K562 (cell line): Measurements from ENCODE around the gene GPR176. TPM values are rescaled to one million over a fixed set of nuclear protein-coding genes. Genes with fewer than 3 reads are reported as not detected.

Experiments used
- ATAC-seq: fragments of 200-7000 bp; cut with Tn5 transposase; 3 replicates; pipeline ENCODE4 v1.9.1; 2020; ENCODE audit warnings: moderate library complexity
- BruUV-seq: library from RNA; stranded (reverse); fragments of 400-500 nt; replicated peaks from 2 replicates; lab custom pipeline; 2021; lab: Mats Ljungman, UMichigan
- CTCF ChIA-PET: fragments of 300-600 bp; formaldehyde crosslinking; extraction: SDS; loops from one replicate; lab custom pipeline; 2021; ENCODE audit warnings: low intra/inter-chr PET ratio; lab: Yijun Ruan, JAX
- POLR2A ChIA-PET: fragments of 300-600, 350-650 bp; sonication (Branson Sonifier 250); formaldehyde crosslinking; extraction: SDS; loops from one replicate; lab custom pipeline; 2021; ENCODE audit warnings: antibody characterized with exemption, inconsistent platforms; lab: Yijun Ruan, JAX
- DNase-seq, 4 experiments: peaks; one replicate each; pipeline versions ENCODE4 v3.0.0 to v3.0.0-alpha.2; 2011 to 2018; ENCODE audit warnings: low spot score in 3 of 4, mixed read lengths in 3 of 4; ENCODE audit errors: extremely low read depth in 1 of 4
- FAIRE-seq: peaks from 2 replicates; lab custom pipeline; 2011; peaks lifted over from hg19 to GRCh38; lab: Jason Lieb, UNC
- H2AFZ ChIP-seq: 2 replicates; pipeline ENCODE4 v1.6.0; 2011; ENCODE audit warnings: low read depth, low read length, control low read depth, inconsistent platforms
- H3K27ac ChIP-seq: fragments of 200-600 bp; 3 replicates; pipeline ENCODE4 v1.8.0; 2011; ENCODE audit warnings: low read depth, mild to moderate bottlenecking, control low read depth, inconsistent platforms, low read length, moderate library complexity, mixed read lengths; ENCODE audit errors: extremely low read depth
- H3K27me3 ChIP-seq, 2 experiments: fragments of 300-600 bp in 1 of 2; 2 replicates in 1 of 2; 3 replicates in 1 of 2; pipeline versions ENCODE4 v1.6.0 to v1.8.0; 2011; ENCODE audit warnings: inconsistent platforms in 2 of 2, low read length in 2 of 2, mild to moderate bottlenecking in 1 of 2, mixed read lengths in 1 of 2, moderate library complexity in 1 of 2; ENCODE audit not compliant: control insufficient read depth in 2 of 2, insufficient read depth in 2 of 2
- H3K36me3 ChIP-seq: fragments of 300-600 bp; 3 replicates; pipeline ENCODE4 v1.8.0; 2011; ENCODE audit warnings: mild to moderate bottlenecking, low read length, inconsistent platforms; ENCODE audit not compliant: control insufficient read depth, insufficient read depth
- H3K4me1 ChIP-seq, 2 experiments: fragments of 200-600 bp in 1 of 2; replicated peaks in 1 of 2; 2 replicates in 1 of 2; 3 replicates in 1 of 2; pipeline versions ENCODE4 v1.5.1 to v1.8.0; 2011; ENCODE audit warnings: inconsistent platforms in 2 of 2, low read length in 2 of 2, mild to moderate bottlenecking in 1 of 2, mixed read lengths in 1 of 2, moderate library complexity in 1 of 2; ENCODE audit not compliant: control insufficient read depth in 2 of 2, insufficient read depth in 2 of 2
- H3K4me2 ChIP-seq: 2 replicates; pipeline ENCODE4 v1.6.1; 2011; ENCODE audit warnings: low read length, control low read depth, inconsistent platforms, mixed read lengths; ENCODE audit not compliant: insufficient read depth
- H3K4me3 ChIP-seq: fragments of 200-600 bp; sonication (generic), shearing (Covaris generic); 2 replicates; pipeline ENCODE4 v1.5.1; 2016; ENCODE audit warnings: control low read depth, inconsistent platforms
- H3K79me2 ChIP-seq: fragments of 200-600 bp; 3 replicates; pipeline ENCODE4 v1.8.0; 2011; ENCODE audit warnings: low read length, inconsistent platforms; ENCODE audit not compliant: control insufficient read depth, insufficient read depth
- H3K9ac ChIP-seq, 2 experiments: 2 replicates each; pipeline versions ENCODE4 v1.6.0 to v1.6.1; 2011; ENCODE audit warnings: low read depth in 2 of 2, low read length in 2 of 2, control low read depth in 1 of 2, inconsistent platforms in 1 of 2, mild to moderate bottlenecking in 1 of 2, mixed read lengths in 1 of 2; ENCODE audit not compliant: insufficient read depth in 1 of 2
- H3K9me1 ChIP-seq: one replicate; pipeline ENCODE4 v1.6.0; 2011; ENCODE audit warnings: inconsistent platforms, mild to moderate bottlenecking, low read length, moderate library complexity; ENCODE audit not compliant: control insufficient read depth, insufficient read depth
- H3K9me3 ChIP-seq: replicated peaks from 2 replicates; pipeline ENCODE4 v1.5.1; 2011; ENCODE audit warnings: low read depth, low read length, inconsistent platforms; ENCODE audit not compliant: control insufficient read depth, insufficient read depth
- H4K20me1 ChIP-seq: replicated peaks from 2 replicates; pipeline ENCODE4 v1.6.1; 2011; ENCODE audit warnings: low read length, inconsistent platforms, mixed read lengths; ENCODE audit not compliant: control insufficient read depth, insufficient read depth
- CTCFL ChIP-seq: IDR thresholded peaks from 2 replicates; pipeline ENCODE4 v1.6.1; 2011; ENCODE audit warnings: borderline replicate concordance, low read depth, mild to moderate bottlenecking, moderate library complexity, low read length; ENCODE audit not compliant: insufficient read depth, poor library complexity, severe bottlenecking
- DEAF1 ChIP-seq: fragments of 450-650 bp; formaldehyde crosslinking; IDR thresholded peaks from 2 replicates; pipeline ENCODE4 v1.4.0; 2020; ENCODE audit warnings: mild to moderate bottlenecking, moderate library complexity
- RAD21 ChIP-seq, 2 experiments: fragments of 250-450 bp in 1 of 2; fragments of 450-650 bp in 1 of 2; sonication (Bioruptor Pico) in 1 of 2; formaldehyde crosslinking in 1 of 2; IDR thresholded peaks in 1 of 2; conservative IDR thresholded peaks in 1 of 2; 2 replicates each; pipeline versions ENCODE4 v1.4.0 to v1.8.0; 2020 to 2022; ENCODE audit warnings: mild to moderate bottlenecking in 2 of 2, moderate library complexity in 1 of 2
- RAD51 ChIP-seq: fragments of 450-650 bp; IDR thresholded peaks from 2 replicates; pipeline ENCODE4 v1.7.1; 2016; ENCODE audit warnings: low read depth, mild to moderate bottlenecking, borderline replicate concordance
- WGBS: fragments of 100-300 bp; shearing (Covaris generic); methylation state at CpG from one replicate; pipeline ENCODE4 v1.1.6; 2016; ENCODE audit warnings: low coverage, mixed read lengths; ENCODE audit not compliant: insufficient coverage; ENCODE audit errors: missing lambda C conversion rate; 5-methylcytosine and 5-hydroxymethylcytosine counted together
- in situ Hi-C: fragments of 300-500 bp; cut with MboI; formaldehyde crosslinking; loops from 4 replicates; pipeline ENCODE4 v1.15.0; 2018; ENCODE audit warnings: inconsistent platforms, mixed read lengths
- intact Hi-C: fragments of 100-400 bp; cut with micrococcal nuclease; formaldehyde crosslinking; loops from 2 replicates; pipeline ENCODE4 v1.14.2; 2022
- polyA plus RNA-seq, 8 experiments: library from polyadenylated mRNA; depleted of rRNA in 4 of 8; stranded (reverse) in 5 of 8; unstranded in 3 of 8; fragments of >200 nt; fragmentation: Nextera tagmentation in 2 of 8; fragmentation: Illumina TruSeq in 1 of 8; extraction: Ambion mirVana in 2 of 8; extraction: Trizol in 1 of 8; gene quantifications; 2 replicates each; pipeline versions ENCODE4 v1.2.1 to v1.2.3, GENCODE V29; 2011 to 2014; ENCODE audit warnings: inconsistent platforms in 1 of 8, missing spikeins in 1 of 8
- total RNA-seq, 7 experiments: library from RNA; depleted of rRNA in 6 of 7; stranded (reverse); fragments of >200 nt in 6 of 7; fragmentation: Illumina TruSeq in 2 of 7; extraction: Trizol in 2 of 7; gene quantifications; 2 replicates each; pipeline versions ENCODE4 v1.2.1 to v1.2.3, GENCODE V29; 2011 to 2021; ENCODE audit warnings: low replicate concordance in 1 of 7
- TF ChIP-seq, protein P1 (sequence below), 2 experiments: fragments of 450-650 bp; formaldehyde crosslinking in 1 of 2; IDR thresholded peaks; 2 replicates each; pipeline versions ENCODE4 v1.4.0 to v1.6.1; 2014 to 2020; ENCODE audit warnings: mild to moderate bottlenecking in 2 of 2, borderline replicate concordance in 1 of 2, low read depth in 1 of 2

GPR176 gene
- total and polyA plus RNA-seq, 9 of the 15 experiments (the other 6 are each of a cell fraction or from before 2014, with no cell fraction given): 0.03 to 1.2 (median 0.76) TPM

GRCh38 chr15:39874890-39875549 is 45.0 kb downstream of the GPR176 start:
- Histone ChIP-seq H3K9ac (no peak overlapping the region), H3K79me2 (no peaks in the 10 kb centered on the region), H3K36me3 (no peaks in the 10 kb centered on the region), H3K27ac (no peak overlapping the region), H3K4me1 (peaks cover 3 to 7% of the 10 kb centered on the region in 2 experiments; a peak in 1 of 5 replicates), H3K27me3 (no peaks in the 10 kb centered on the region), H4K20me1 (no peaks in the 10 kb centered on the region), H3K4me3 (no peak overlapping the region), H3K4me2 (no peak overlapping the region), H3K9me3 (no peaks in the 10 kb centered on the region), H2AFZ (no peak overlapping the region), H3K9me1 (no peaks in the 10 kb centered on the region)
- DNase-seq: peak in 1 of 4 experiments; percentile 31
- POLR2A ChIA-PET: interaction anchor here (0.7 to 1.6 kb wide), 3 partner anchors 13 to 72 kb away, joined by 3 to 5 read pairs (median 3); no protein-coding TSS in a partner anchor
- in situ Hi-C loops: no loop called here
- CTCF ChIA-PET: interaction anchor here (0.6 to 1.4 kb wide), 6 partner anchors 74 to 188 kb away, joined by 3 to 7 read pairs (median 4); no protein-coding TSS in a partner anchor
- BruUV-seq: no TSS peak
- peak; percentile 67 for ATAC-seq
- WGBS: 37% methylated on average over 6 of the region's 9 CpGs
- peak; percentile 82 for FAIRE-seq
- intact Hi-C loops: loop anchor here (1.0 kb wide), 2 partner anchors 73 to 89 kb away; no protein-coding TSS in a partner anchor
- TF ChIP-seq RAD21 (CRISPR knock-in tag; conservative IDR thresholded peaks at IDR 0.05 in 1 of 2, IDR thresholded peaks at IDR 0.05 in 1 of 2) (peak; percentile 65 to 75), CTCFL (peak; percentile 17), DEAF1 (CRISPR knock-in tag) (peak; percentile 43; the same call in 1 of the 2 replicates), RAD51 (no peak)
- TF ChIP-seq, protein P1, sequence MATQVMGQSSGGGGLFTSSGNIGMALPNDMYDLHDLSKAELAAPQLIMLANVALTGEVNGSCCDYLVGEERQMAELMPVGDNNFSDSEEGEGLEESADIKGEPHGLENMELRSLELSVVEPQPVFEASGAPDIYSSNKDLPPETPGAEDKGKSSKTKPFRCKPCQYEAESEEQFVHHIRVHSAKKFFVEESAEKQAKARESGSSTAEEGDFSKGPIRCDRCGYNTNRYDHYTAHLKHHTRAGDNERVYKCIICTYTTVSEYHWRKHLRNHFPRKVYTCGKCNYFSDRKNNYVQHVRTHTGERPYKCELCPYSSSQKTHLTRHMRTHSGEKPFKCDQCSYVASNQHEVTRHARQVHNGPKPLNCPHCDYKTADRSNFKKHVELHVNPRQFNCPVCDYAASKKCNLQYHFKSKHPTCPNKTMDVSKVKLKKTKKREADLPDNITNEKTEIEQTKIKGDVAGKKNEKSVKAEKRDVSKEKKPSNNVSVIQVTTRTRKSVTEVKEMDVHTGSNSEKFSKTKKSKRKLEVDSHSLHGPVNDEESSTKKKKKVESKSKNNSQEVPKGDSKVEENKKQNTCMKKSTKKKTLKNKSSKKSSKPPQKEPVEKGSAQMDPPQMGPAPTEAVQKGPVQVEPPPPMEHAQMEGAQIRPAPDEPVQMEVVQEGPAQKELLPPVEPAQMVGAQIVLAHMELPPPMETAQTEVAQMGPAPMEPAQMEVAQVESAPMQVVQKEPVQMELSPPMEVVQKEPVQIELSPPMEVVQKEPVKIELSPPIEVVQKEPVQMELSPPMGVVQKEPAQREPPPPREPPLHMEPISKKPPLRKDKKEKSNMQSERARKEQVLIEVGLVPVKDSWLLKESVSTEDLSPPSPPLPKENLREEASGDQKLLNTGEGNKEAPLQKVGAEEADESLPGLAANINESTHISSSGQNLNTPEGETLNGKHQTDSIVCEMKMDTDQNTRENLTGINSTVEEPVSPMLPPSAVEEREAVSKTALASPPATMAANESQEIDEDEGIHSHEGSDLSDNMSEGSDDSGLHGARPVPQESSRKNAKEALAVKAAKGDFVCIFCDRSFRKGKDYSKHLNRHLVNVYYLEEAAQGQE (IDR thresholded peaks at IDR 0.05; ENCODE audit: borderline replicate concordance): peak; percentile 45; the same call in 1 of the 2 replicates
- TF ChIP-seq, protein P1 (CRISPR knock-in tag; IDR thresholded peaks at IDR 0.05; ENCODE audit: low read depth): no peak
